GM12878 (cell line): ENCODE measurements around the gene INO80. TPM values are rescaled to one million over a fixed set of nuclear protein-coding genes. Genes with fewer than 3 reads are reported as not detected.

Experiments used
- ATAC-seq: fragments of 200-7000 bp; cut with Tn5 transposase; 3 replicates; pipeline ENCODE4 v1.9.1; 2020; ENCODE audit warnings: mild to moderate bottlenecking, moderate library complexity
- BruUV-seq: library from RNA; stranded (reverse); fragments of 400-500 nt; replicated peaks from 2 replicates; lab custom pipeline; 2021; lab: Mats Ljungman, UMichigan
- CTCF ChIA-PET: fragments of 300-600 bp; sonication (Branson Sonifier 250); formaldehyde crosslinking; extraction: SDS; loops from one replicate; lab custom pipeline; 2021; ENCODE audit warnings: inconsistent platforms; lab: Yijun Ruan, JAX
- POLR2A ChIA-PET: fragments of 350-600 bp; formaldehyde crosslinking; extraction: SDS; loops from one replicate; lab custom pipeline; 2021; ENCODE audit warnings: inconsistent platforms; lab: Charles Lee
- RAD21 ChIA-PET: fragments of 300-600 bp; sonication (Branson Sonifier 250); formaldehyde crosslinking; loops from one replicate; lab custom pipeline; 2023; ENCODE audit warnings: antibody characterized with exemption; ENCODE audit not compliant: unreplicated experiment; lab: Charles Lee
- SMC1A ChIA-PET: fragments of 300-600 bp; sonication (Branson Sonifier 250); formaldehyde crosslinking; loops from one replicate; lab custom pipeline; 2023; ENCODE audit not compliant: unreplicated experiment, uncharacterized antibody; lab: Charles Lee
- DNase-seq: peaks from one replicate; pipeline ENCODE4 v3.0.0-alpha.2; 2011; ENCODE audit warnings: low read depth, low spot score
- FAIRE-seq: peaks from 3 replicates; lab custom pipeline; 2011; peaks lifted over from hg19 to GRCh38; lab: Jason Lieb, UNC
- H2AFZ ChIP-seq: 2 replicates; pipeline ENCODE4 v1.6.0; 2011; ENCODE audit warnings: low read depth, low read length, control low read depth; ENCODE audit not compliant: control insufficient read depth
- H3K27ac ChIP-seq: 2 replicates; pipeline ENCODE4 v1.5.1; 2011; ENCODE audit warnings: control low read depth; ENCODE audit not compliant: control insufficient read depth, insufficient read depth
- H3K27me3 ChIP-seq, 2 experiments: replicated peaks in 1 of 2; 2 replicates each; pipeline versions ENCODE4 v1.6.0 to v1.6.1; 2011; ENCODE audit warnings: low read length in 1 of 2; ENCODE audit not compliant: control insufficient read depth in 2 of 2, insufficient read depth in 2 of 2
- H3K36me3 ChIP-seq, 2 experiments: 2 replicates each; pipeline ENCODE4 v1.5.1; 2011; ENCODE audit warnings: low read length in 1 of 2; ENCODE audit not compliant: control insufficient read depth in 2 of 2, insufficient read depth in 2 of 2
- H3K4me1 ChIP-seq: 2 replicates; pipeline ENCODE4 v1.6.1; 2011; ENCODE audit warnings: mild to moderate bottlenecking, low read length, moderate library complexity, mixed read lengths; ENCODE audit not compliant: control insufficient read depth, insufficient read depth
- H3K4me2 ChIP-seq: 2 replicates; pipeline ENCODE4 v1.6.0; 2011; ENCODE audit warnings: control low read depth; ENCODE audit not compliant: control insufficient read depth, insufficient read depth
- H3K4me3 ChIP-seq: fragments of 200-600 bp; sonication (generic); 2 replicates; pipeline ENCODE4 v1.5.1; 2016
- H3K79me2 ChIP-seq: 2 replicates; pipeline ENCODE4 v1.6.0; 2011; ENCODE audit warnings: low read length; ENCODE audit not compliant: control insufficient read depth, insufficient read depth
- H3K9ac ChIP-seq: 2 replicates; pipeline ENCODE4 v1.8.0; 2011; ENCODE audit warnings: low read length, control low read depth, mixed read lengths; ENCODE audit not compliant: control insufficient read depth, insufficient read depth
- H3K9me3 ChIP-seq: replicated peaks from 3 replicates; pipeline ENCODE4 v1.5.1; 2011; ENCODE audit warnings: mild to moderate bottlenecking, low read length; ENCODE audit not compliant: control insufficient read depth, insufficient read depth
- H4K20me1 ChIP-seq: 2 replicates; pipeline ENCODE4 v1.6.0; 2011; ENCODE audit not compliant: control insufficient read depth, insufficient read depth
- ESRRA ChIP-seq: IDR thresholded peaks from 2 replicates; pipeline ENCODE4 v1.6.1; 2012; ENCODE audit warnings: mild to moderate bottlenecking, low read length, improper control_type of control experiment
- FOXK2 ChIP-seq: fragments of 450-650 bp; IDR thresholded peaks from 2 replicates; pipeline ENCODE4 v1.6.1; 2017; ENCODE audit warnings: mild to moderate bottlenecking, moderate library complexity
- NFYA ChIP-seq: IDR thresholded peaks from 2 replicates; pipeline ENCODE4 v1.6.1; 2011; ENCODE audit warnings: low read depth, mild to moderate bottlenecking, low read length, improper control_type of control experiment, borderline replicate concordance
- NFYB ChIP-seq: IDR thresholded peaks from 2 replicates; pipeline ENCODE4 v1.6.1; 2011; ENCODE audit warnings: low read depth, mild to moderate bottlenecking, low read length, improper control_type of control experiment, moderate library complexity; ENCODE audit not compliant: insufficient read depth
- PAX5 ChIP-seq: IDR thresholded peaks from 2 replicates; pipeline ENCODE4 v1.6.1; 2011; ENCODE audit warnings: low read depth, low read length, borderline replicate concordance
- RAD51 ChIP-seq: fragments of 450-650 bp; IDR thresholded peaks from 2 replicates; pipeline ENCODE4 v1.6.1; 2016; ENCODE audit warnings: moderate library complexity, mild to moderate bottlenecking, inconsistent platforms
- RBBP5 ChIP-seq: fragments of 200-600 bp; sonication (generic); conservative IDR thresholded peaks from 2 replicates; pipeline ENCODE4 v1.6.1; 2016
- STAT1 ChIP-seq: fragments of 450-650 bp; conservative IDR thresholded peaks from 2 replicates; pipeline ENCODE4 v1.6.1; 2014; ENCODE audit warnings: antibody characterized with exemption, mild to moderate bottlenecking
- TARDBP ChIP-seq: IDR thresholded peaks from 2 replicates; pipeline ENCODE4 v1.6.1; 2016; ENCODE audit warnings: borderline replicate concordance
- TBL1XR1 ChIP-seq: IDR thresholded peaks from 2 replicates; pipeline ENCODE4 v1.6.1; 2012; ENCODE audit warnings: low read depth, low read length, improper control_type of control experiment
- YBX1 ChIP-seq: fragments of 450-650 bp; IDR thresholded peaks from 2 replicates; pipeline ENCODE4 v1.6.1; 2016; ENCODE audit warnings: antibody characterized with exemption
- WGBS: methylation state at CpG from one replicate; pipeline ENCODE4 v1.1.6; 2016; ENCODE audit warnings: low lambda C conversion rate; ENCODE audit not compliant: insufficient replicate concordance, insufficient coverage; ENCODE audit errors: missing lambda C conversion rate; 5-methylcytosine and 5-hydroxymethylcytosine counted together
- in situ Hi-C: fragments of 300-500 bp; cut with MboI; formaldehyde crosslinking; loops from 9 replicates; pipeline ENCODE4 v1.14.3; 2018; ENCODE audit warnings: mixed read lengths
- intact Hi-C: fragments of 100-400 bp; cut with micrococcal nuclease; formaldehyde crosslinking; loops from one replicate; pipeline ENCODE4 v1.14.2; 2022; ENCODE audit not compliant: unreplicated experiment
- polyA plus RNA-seq, 11 experiments: library from polyadenylated mRNA; depleted of rRNA in 4 of 11; unstranded in 6 of 11; stranded (reverse) in 5 of 11; fragments of >200 nt; fragmentation: Nextera tagmentation in 4 of 11; fragmentation: Illumina TruSeq in 1 of 11; extraction: Ambion mirVana in 4 of 11; extraction: Trizol in 1 of 11; gene quantifications; 1 replicate in 1 of 11; 2 replicates in 10 of 11; pipeline versions ENCODE4 v1.2.1 to v1.2.3, GENCODE V29; 2011 to 2016; ENCODE audit warnings: inconsistent platforms in 2 of 11, missing spikeins in 2 of 11, low read depth in 1 of 11
- total RNA-seq, 4 experiments: library from RNA; depleted of rRNA in 3 of 4; stranded (reverse); fragments of >200 nt in 3 of 4; fragmentation: Illumina TruSeq in 1 of 4; extraction: Trizol in 1 of 4; gene quantifications; 2 replicates each; pipeline versions ENCODE4 v1.2.1 to v1.2.3, GENCODE V29; 2013 to 2021
- TF ChIP-seq, protein P1 (sequence below): fragments of 450-650 bp; IDR thresholded peaks from 2 replicates; pipeline ENCODE4 v1.6.1; 2014; ENCODE audit warnings: mild to moderate bottlenecking
- TF ChIP-seq, protein P2 (sequence below): IDR thresholded peaks from 2 replicates; pipeline ENCODE4 v1.6.1; 2011; ENCODE audit warnings: low read depth, low read length, improper control_type of control experiment, borderline replicate concordance

Gene INO80
- total and polyA plus RNA-seq, 10 of the 15 experiments (the other 5 are each of a cell fraction or from before 2014, with no cell fraction given) = 4.5 to 25.0 (median 14.2) TPM

DNA sequence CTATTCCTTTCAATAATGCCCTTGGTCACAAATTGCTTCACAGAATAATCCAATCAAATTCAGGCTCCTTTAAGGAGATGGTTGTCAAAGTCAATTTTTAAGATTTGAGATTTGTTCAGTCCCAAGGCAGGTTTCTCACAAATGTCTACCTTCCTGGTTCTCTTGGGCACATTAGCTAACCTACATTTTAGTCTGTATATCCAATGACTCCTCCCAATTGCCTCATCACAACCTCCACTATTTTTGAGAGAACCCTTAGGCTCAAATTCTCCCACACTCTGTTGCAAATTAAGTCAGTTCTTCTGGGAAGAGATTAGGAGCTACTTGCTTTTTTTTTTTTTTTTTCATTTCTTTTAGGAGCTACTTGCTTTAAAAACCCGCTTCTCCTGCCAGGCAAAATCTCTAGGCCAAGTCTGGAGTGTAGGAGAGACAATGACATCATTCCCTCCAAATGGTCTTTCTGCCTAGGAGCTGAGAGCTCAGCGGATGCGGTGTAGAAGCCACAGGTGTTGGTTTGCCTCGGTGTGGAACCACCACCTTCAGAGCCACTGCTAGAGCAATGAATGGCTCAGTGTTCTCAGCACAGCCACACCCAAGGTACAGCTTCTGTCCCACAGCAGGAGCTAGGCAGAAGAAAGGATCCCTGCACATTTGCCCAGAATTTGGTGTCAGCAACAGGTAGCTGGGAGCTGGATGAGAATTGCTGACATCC is 10.0 kb upstream of the INO80 start:
- no peak for DNase-seq
- no peak overlapping the region for H3K9ac ChIP-seq
- H3K27ac ChIP-seq = no peak overlapping the region
- H4K20me1 ChIP-seq = no peaks in the 10 kb centered on the region
- no peak overlapping the region for H2AFZ ChIP-seq
- 59% methylated on average over 4 of the region's 4 CpGs for WGBS
- no TSS peak for BruUV-seq
- no peak overlapping the region for H3K4me3 ChIP-seq
- ChIA-PET SMC1A (no interaction called here), CTCF (no interaction called here), RAD21 (interaction anchor here (0.6 kb wide), 1 partner anchor 119 kb away, joined by 4 read pairs; no protein-coding TSS in a partner anchor), POLR2A (interaction anchor here (0.6 kb wide), 2 partner anchors 39 to 352 kb away, joined by 3 to 4 read pairs; no protein-coding TSS in a partner anchor)
- no peaks in the 10 kb centered on the region for H3K27me3 ChIP-seq
- H3K79me2 ChIP-seq = no peaks in the 10 kb centered on the region
- no peak for FAIRE-seq
- TF ChIP-seq NFYA (no peak), TARDBP (no peak), TBL1XR1 (no peak), PAX5 (no peak), ESRRA (no peak)
- in situ Hi-C loops (no loop called here), intact Hi-C loops (no loop called here)
- H3K36me3 ChIP-seq = no peaks in the 10 kb centered on the region
- H3K9me3 ChIP-seq = no peaks in the 10 kb centered on the region
- H3K4me2 ChIP-seq = no peak overlapping the region
- no peaks in the 10 kb centered on the region for H3K4me1 ChIP-seq
- no peak for ATAC-seq

DNA sequence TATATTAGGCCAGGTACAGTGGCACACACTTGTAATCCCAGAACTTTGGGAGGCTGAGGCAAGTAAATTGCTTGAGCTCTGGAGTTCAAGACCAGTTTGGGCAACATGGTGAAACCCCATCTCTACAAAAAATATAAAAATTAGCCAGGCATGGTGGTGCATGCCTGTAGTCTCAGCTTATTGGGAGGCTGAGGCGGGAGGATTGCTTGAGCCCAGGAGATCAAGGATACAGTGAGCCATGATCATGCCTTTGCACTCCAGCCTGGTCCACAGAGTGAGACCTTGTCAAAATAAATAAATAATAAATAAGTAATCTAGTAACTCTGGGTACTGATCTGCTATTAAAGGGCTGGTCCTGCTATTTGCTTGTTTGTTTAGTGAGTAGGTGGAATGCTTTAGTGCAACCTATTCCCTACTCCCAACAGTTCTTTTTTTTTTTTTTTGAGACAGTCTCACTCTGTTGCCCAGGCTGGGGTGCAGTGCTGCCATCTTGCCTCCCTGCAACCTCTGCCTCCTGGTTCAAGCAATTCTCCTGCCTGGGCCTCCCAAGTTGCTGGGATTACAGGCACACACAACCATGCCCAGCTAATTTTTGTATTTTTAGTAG is 9.1 kb upstream of the INO80 start:
- Histone ChIP-seq H3K27me3 (no peaks in the 10 kb centered on the region), H3K36me3 (no peaks in the 10 kb centered on the region), H2AFZ (no peak overlapping the region), H3K4me1 (no peaks in the 10 kb centered on the region), H3K27ac (no peak overlapping the region), H3K9ac (no peak overlapping the region), H3K4me3 (no peak overlapping the region), H3K4me2 (no peak overlapping the region), H4K20me1 (no peaks in the 10 kb centered on the region), H3K79me2 (no peaks in the 10 kb centered on the region), H3K9me3 (no peaks in the 10 kb centered on the region)
- in situ Hi-C loops (no loop called here), intact Hi-C loops (no loop called here)
- DNase-seq (no peak), ATAC-seq (no peak), FAIRE-seq (no peak)
- 36% methylated on average over 1 of the region's 1 CpG for WGBS
- CTCF ChIA-PET = no interaction called here
- RAD21 ChIA-PET = interaction anchor here (0.6 kb wide), 1 partner anchor 118 kb away, joined by 4 read pairs; no protein-coding TSS in a partner anchor
- POLR2A ChIA-PET = no interaction called here
- no TSS peak for BruUV-seq
- SMC1A ChIA-PET = interaction anchor here (0.8 kb wide), 1 partner anchor 685 kb away, joined by 3 read pairs; no protein-coding TSS in a partner anchor
- TF ChIP-seq, protein P1, sequence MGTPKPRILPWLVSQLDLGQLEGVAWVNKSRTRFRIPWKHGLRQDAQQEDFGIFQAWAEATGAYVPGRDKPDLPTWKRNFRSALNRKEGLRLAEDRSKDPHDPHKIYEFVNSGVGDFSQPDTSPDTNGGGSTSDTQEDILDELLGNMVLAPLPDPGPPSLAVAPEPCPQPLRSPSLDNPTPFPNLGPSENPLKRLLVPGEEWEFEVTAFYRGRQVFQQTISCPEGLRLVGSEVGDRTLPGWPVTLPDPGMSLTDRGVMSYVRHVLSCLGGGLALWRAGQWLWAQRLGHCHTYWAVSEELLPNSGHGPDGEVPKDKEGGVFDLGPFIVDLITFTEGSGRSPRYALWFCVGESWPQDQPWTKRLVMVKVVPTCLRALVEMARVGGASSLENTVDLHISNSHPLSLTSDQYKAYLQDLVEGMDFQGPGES = no peak
- TF ChIP-seq RBBP5 (no peak), YBX1 (no peak), RAD51 (no peak), NFYB (no peak), STAT1 (no peak), FOXK2 (no peak)
- TF ChIP-seq, protein P2, sequence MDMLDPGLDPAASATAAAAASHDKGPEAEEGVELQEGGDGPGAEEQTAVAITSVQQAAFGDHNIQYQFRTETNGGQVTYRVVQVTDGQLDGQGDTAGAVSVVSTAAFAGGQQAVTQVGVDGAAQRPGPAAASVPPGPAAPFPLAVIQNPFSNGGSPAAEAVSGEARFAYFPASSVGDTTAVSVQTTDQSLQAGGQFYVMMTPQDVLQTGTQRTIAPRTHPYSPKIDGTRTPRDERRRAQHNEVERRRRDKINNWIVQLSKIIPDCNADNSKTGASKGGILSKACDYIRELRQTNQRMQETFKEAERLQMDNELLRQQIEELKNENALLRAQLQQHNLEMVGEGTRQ = no peak
